Peyer's patch (tissue), 4 donors: Measurements from ENCODE around the gene EBI3.

Source experiments
- CTCF ChIP-seq, 6 experiments: fragments of 450-650 bp in 4 of 6; fragments of 200-600 bp in 2 of 6; sonication (generic) in 1 of 6; IDR thresholded peaks; one replicate each; pipeline ENCODE4 v1.5.1; 2017 to 2019; ENCODE audit warnings: antibody characterized with exemption in 6 of 6, mild to moderate bottlenecking in 3 of 6, moderate library complexity in 1 of 6
- POLR2A ChIP-seq, 2 donors: fragments of 450-650 bp; IDR thresholded peaks; one replicate each; pipeline ENCODE4 v1.5.1; 2017; ENCODE audit warnings: antibody characterized with exemption in 2 of 2, mild to moderate bottlenecking in 2 of 2, moderate library complexity in 2 of 2

- TF ChIP-seq CTCF (IDR thresholded peaks at IDR 0.05): no peak
- TF ChIP-seq POLR2A (IDR thresholded peaks at IDR 0.05): no peak
Observed at GRCh38 chr19:4238831-4239230, 9.5 kb downstream of the EBI3 start.
